Skeletal muscle tissue (tissue), 4 donors: ENCODE measurements around the gene ANXA7. TPM values are rescaled to one million over a fixed set of nuclear protein-coding genes. Genes with fewer than 3 reads are reported as not detected.
"Not testable (repeated sequence)": the region's sequence is repeated elsewhere in the genome, so short reads cannot be mapped to it uniquely, and the experiment has no call there.

Source experiments
- H3K27ac ChIP-seq: one replicate; pipeline ENCODE4 v1.7.0; 2013; ENCODE audit warnings: mild to moderate bottlenecking, low read depth, low read length, inconsistent platforms
- H3K27me3 ChIP-seq, 3 donors: one replicate each; pipeline ENCODE4 v1.7.0; 2013; ENCODE audit warnings: low read length in 3 of 3; ENCODE audit not compliant: control insufficient read depth in 3 of 3, insufficient read depth in 3 of 3
- H3K36me3 ChIP-seq, 3 donors: one replicate each; pipeline ENCODE4 v1.7.0; 2013; ENCODE audit warnings: low read length in 3 of 3; ENCODE audit not compliant: control insufficient read depth in 3 of 3, insufficient read depth in 3 of 3
- H3K4me1 ChIP-seq, 3 donors: one replicate each; pipeline ENCODE4 v1.7.0; 2013; ENCODE audit warnings: low read length in 3 of 3, mild to moderate bottlenecking in 3 of 3; ENCODE audit not compliant: control insufficient read depth in 3 of 3, insufficient read depth in 3 of 3
- H3K4me3 ChIP-seq, 3 donors: one replicate each; pipeline ENCODE4 v1.7.0; 2013; ENCODE audit warnings: low read length in 3 of 3
- H3K9ac ChIP-seq, 3 donors: one replicate each; pipeline ENCODE4 v1.7.0; 2013; ENCODE audit warnings: low read length in 3 of 3, mild to moderate bottlenecking in 3 of 3, moderate library complexity in 2 of 3, low read depth in 1 of 3
- H3K9me3 ChIP-seq, 3 donors: one replicate each; pipeline ENCODE4 v1.7.0; 2013; ENCODE audit warnings: low read length in 3 of 3; ENCODE audit not compliant: control insufficient read depth in 3 of 3
- total RNA-seq: library from RNA; depleted of rRNA; stranded (reverse); fragments of >200 nt; gene quantifications from one replicate; pipeline ENCODE4 v1.2.3, GENCODE V29; 2014
- donor health status: Osteomylitis.

ANXA7 gene
- total RNA-seq, 1 donor from 2014 or later: 47.0 TPM

DNA sequence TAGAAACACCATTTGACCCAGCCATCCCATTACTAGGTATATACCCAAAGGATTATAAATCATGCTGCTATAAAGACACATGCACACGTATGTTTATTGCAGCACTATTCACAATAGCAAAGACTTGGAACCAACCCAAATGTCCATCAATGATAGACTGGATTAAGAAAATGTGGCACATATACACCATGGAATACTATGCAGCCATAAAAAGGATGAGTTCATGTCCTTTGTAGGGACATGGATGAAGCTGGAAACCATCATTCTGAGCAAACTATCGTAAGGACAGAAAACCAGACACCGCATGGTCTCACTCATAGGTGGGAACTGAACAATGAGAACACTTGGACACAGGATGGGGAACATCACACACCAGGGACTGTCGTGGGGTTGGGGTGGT, 19.5 kb downstream of the ANXA7 start:
- not testable (repeated sequence) for H3K27ac ChIP-seq, H3K9ac ChIP-seq, H3K4me3 ChIP-seq, H3K9me3 ChIP-seq, H3K4me1 ChIP-seq, H3K27me3 ChIP-seq
- peaks cover 11 to 51% (median 38%) of the 10 kb centered on the region in 3 donors for H3K36me3 ChIP-seq

DNA sequence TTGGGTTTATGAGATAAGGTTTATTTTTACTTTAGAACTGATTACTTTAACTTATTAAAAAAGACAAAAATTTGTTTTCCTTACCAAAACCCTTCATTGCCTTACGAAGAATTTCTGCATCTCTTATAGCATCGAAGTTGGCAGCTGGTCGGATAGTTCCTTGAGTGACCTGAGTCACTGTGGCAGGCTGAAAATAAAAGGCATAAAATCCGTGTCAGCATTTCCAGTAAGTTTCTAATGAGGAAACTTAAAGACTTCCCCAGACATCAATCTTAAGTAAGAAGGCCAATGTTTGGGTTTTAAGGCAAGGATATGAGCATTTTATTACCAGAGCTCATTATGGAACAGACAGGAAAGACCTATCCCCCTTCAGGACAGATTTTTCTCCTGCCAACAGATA, 25.6 kb downstream of the ANXA7 start:
- H3K9me3 ChIP-seq: no peaks in the 10 kb centered on the region
- H3K4me1 ChIP-seq: peaks cover 0 to 6% (median 0%) of the 10 kb centered on the region in 3 donors
- H3K4me3 ChIP-seq: no peak overlapping the region
- no peak overlapping the region for H3K27ac ChIP-seq
- H3K27me3 ChIP-seq: no peaks in the 10 kb centered on the region
- H3K9ac ChIP-seq: no peak overlapping the region
- peaks cover 36 to 56% (median 39%) of the 10 kb centered on the region in 3 donors for H3K36me3 ChIP-seq

DNA sequence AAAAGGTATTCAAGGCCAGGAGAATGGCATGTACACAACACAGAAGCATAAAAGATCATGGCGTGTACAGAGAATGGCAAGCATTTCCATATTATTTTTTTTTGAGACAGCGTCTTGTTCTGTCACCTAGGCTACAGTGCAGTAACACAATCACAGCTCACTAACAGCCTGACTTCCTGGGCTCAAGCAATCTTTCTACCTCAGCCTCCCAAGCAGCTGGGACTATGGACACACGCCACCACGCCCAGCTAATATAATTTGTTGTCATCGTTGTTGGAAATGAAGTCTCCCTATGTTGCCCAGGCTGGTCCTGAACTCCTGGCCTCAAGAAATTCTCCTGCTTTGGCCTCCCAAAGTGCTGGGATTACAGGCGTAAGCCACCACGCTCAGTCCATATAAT, 27.3 kb downstream of the ANXA7 start:
- Histone ChIP-seq H3K36me3 (peaks cover 48 to 68% (median 53%) of the 10 kb centered on the region in 3 donors), H3K9ac (no peak overlapping the region), H3K27ac (no peak overlapping the region), H3K4me3 (no peak overlapping the region), H3K4me1 (peaks cover 0 to 6% (median 0%) of the 10 kb centered on the region in 3 donors), H3K27me3 (no peaks in the 10 kb centered on the region), H3K9me3 (no peaks in the 10 kb centered on the region)

DNA sequence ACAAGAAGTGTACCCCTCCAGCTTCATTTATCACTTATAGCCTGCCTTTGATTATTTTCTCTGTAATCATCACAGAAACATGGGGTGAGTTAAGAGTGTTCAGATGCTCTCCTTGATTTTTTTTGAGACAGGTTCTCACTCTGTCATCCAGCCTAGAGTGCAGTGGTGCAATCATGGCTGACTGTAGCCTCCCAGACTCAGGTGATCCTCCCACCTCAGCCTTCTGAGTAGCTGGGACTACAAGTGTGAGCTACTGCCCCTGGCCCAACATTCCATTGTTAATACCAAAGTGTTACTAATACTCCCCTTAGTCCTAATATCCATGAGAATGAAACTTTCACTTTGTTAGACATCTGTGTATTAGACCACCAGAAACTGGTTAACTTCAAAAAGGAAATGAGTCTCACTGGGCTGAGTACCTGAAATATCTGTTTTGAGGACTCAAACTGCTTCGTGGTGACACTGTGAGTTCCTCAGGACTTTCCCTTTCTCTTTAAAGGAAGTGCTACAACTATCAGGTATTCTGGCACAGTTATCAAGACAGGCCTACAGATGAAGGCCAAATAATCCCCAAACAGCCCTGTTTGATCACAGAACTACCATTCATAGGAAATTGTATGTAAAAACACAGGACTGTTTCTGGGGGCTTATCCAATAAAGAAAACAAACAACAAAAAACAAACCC, 34.7 kb downstream of the ANXA7 start:
- Histone ChIP-seq H3K27me3 (no peaks in the 10 kb centered on the region), H3K4me1 (no peaks in the 10 kb centered on the region), H3K4me3 (no peak overlapping the region), H3K36me3 (peaks cover 51 to 66% (median 65%) of the 10 kb centered on the region in 3 donors), H3K9me3 (no peaks in the 10 kb centered on the region), H3K27ac (no peak overlapping the region), H3K9ac (no peak overlapping the region)

DNA sequence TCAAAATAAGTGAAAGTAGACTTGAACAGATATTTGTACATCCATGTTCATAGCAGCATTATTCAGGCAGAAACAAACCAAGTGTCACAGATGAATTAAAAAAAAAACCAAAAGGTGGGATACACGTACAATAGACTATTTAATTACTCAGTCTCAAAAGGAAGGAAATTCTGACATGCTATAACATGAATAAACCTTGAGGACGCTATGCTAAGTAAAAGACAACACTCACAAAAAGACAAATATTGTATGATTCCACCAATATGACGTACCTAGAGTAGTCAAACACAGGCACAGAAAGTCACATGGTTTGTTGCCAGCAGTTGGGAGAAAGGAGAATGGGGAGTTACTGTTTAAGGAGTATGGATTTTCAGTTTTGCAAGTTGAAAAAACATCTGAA, 37.2 kb downstream of the ANXA7 start:
- H3K4me1 ChIP-seq: no peaks in the 10 kb centered on the region
- H3K4me3 ChIP-seq: no peak overlapping the region
- peaks cover 35 to 57% (median 50%) of the 10 kb centered on the region in 3 donors for H3K36me3 ChIP-seq
- no peak overlapping the region for H3K27ac ChIP-seq
- H3K9ac ChIP-seq: no peak overlapping the region
- H3K27me3 ChIP-seq: no peaks in the 10 kb centered on the region
- H3K9me3 ChIP-seq: no peaks in the 10 kb centered on the region

DNA sequence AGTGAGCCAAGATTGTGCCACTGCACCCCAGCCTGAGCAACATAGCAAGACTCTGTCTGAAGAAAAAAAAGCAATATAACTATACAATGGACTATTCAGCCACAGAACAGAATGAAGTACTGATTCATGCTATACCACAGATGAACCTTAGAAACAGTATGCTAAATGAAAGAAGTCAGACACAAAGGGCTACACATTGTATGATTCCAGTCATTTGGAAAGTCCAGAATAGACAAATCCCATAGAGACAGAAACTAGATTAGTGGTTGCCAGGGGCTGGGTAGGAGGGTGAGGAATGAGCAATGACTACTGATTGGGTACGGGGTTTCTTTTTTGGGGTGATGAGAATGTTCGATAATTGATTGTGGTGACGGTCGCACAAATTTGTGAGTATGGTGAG, 45.6 kb downstream of the ANXA7 start:
- Histone ChIP-seq H3K27ac (no peak overlapping the region), H3K9me3 (no peaks in the 10 kb centered on the region), H3K4me3 (no peak overlapping the region), H3K9ac (no peak overlapping the region), H3K27me3 (no peaks in the 10 kb centered on the region), H3K4me1 (no peaks in the 10 kb centered on the region), H3K36me3 (peaks cover 10 to 26% (median 26%) of the 10 kb centered on the region in 3 donors)

DNA sequence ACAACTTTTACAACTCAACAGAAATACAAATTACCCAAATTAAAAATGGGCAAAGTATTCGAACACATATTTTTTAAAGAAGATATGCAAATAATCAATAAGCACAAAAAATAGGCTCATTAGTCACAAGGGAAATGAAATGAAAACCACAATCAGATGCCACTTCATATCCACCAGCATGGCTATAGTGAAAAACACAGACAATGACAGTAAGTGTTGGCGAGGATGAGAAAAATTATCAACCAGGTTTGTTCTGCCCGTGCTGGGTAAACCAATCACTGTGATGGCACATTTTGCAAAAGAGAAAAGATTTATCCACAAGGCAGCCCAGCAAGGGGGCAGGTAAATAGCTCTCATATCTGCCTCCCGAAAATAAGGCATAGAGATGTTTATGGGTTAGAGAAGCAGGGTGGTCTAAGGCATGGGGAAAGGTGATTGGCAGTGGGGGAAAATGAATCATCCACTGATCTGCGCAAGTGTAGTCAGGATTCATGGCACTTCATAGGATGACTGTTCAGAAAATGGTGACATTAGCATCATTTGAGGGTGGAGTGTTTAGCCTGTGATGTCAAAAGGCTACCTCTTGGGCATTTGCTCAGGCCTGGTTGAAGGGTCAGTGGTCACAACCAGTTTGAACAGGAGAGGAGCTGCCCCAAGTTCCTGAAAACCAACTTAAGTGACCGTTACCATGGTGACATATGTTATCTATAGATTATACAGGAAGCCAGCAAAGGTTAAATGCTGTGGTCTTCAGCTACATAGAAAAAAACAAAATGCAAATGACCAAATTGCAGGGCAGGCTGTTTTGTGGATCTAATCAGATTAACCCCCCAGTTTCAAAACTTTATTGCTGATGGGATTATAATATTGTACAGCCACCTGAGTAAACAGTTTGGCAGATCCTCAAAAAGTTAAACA, 47.2 kb downstream of the ANXA7 start:
- peaks cover 10 to 26% (median 22%) of the 10 kb centered on the region in 3 donors for H3K36me3 ChIP-seq

DNA sequence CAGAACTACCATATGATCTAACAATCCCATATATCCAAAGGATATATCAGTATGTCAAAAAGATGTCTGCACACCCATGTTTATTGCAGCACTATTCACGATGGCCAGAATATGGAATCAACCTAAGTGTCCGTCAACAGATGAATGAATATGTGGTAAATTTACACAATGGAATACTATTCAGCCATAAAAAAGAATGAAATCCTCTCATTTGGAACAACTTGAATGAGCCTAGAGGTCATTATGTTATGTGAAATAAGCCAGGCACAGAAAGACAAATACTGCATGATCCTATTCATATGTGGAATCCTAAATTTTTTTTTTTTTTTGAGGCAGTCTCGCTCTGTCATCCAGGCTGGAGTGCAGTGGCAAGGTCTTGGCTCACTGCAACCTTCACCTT, 48.9 kb downstream of the ANXA7 start:
- Histone ChIP-seq H3K27ac (no peak overlapping the region), H3K27me3 (no peaks in the 10 kb centered on the region), H3K36me3 (peaks cover 10 to 22% (median 19%) of the 10 kb centered on the region in 3 donors), H3K9me3 (no peaks in the 10 kb centered on the region), H3K9ac (no peak overlapping the region), H3K4me3 (no peak overlapping the region), H3K4me1 (no peaks in the 10 kb centered on the region)

More for the DNA sequence above, 47.2 kb downstream of the ANXA7 start:
- Histone ChIP-seq H3K4me1 (no peaks in the 10 kb centered on the region), H3K9ac (no peak overlapping the region), H3K27ac (no peak overlapping the region), H3K27me3 (no peaks in the 10 kb centered on the region), H3K4me3 (no peak overlapping the region), H3K9me3 (no peaks in the 10 kb centered on the region)

DNA sequence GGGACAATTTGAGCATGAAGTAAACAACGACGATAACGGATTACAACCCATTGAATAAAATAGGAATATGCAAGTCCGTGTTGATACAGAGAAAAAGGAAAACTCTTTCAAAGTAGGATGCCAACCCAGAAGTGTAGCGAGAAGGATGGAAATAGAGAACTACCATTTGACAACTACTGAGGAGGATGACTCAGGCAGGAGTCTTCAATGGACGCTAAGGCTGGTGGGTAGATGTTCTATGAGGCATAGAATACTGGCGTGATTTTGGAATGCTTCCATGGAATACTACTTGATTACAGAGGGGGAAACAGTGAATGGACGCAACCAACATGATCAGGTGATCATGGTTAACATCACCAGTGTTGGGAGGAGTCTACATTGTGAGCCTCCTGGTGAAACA, 54.4 kb downstream of the ANXA7 start:
- Histone ChIP-seq H3K4me1 (peaks cover 6 to 13% (median 6%) of the 10 kb centered on the region in 3 donors), H3K27me3 (no peaks in the 10 kb centered on the region), H3K4me3 (no peak overlapping the region), H3K9ac (no peak overlapping the region), H3K27ac (no peak overlapping the region), H3K36me3 (peaks cover 2 to 4% (median 3%) of the 10 kb centered on the region in 3 donors), H3K9me3 (no peaks in the 10 kb centered on the region)
